Pancreas (tissue), 10 donors: ENCODE measurements around the gene NCDN. TPM values are rescaled to one million over a fixed set of nuclear protein-coding genes. Genes with fewer than 3 reads are reported as not detected.

Experiments
- ATAC-seq, 4 donors: fragments of 200-7000 bp; cut with Tn5 transposase; one replicate each; pipeline versions ENCODE4 v1.8.0 to v1.9.1; 2020; ENCODE audit warnings: mild to moderate bottlenecking in 4 of 4, moderate library complexity in 4 of 4
- DNase-seq, 6 donors: peaks; one replicate each; pipeline ENCODE4 v3.0.0-alpha.2; 2020
- FAIRE-seq: peaks from 2 replicates; lab custom pipeline; 2012; peaks lifted over from hg19 to GRCh38; lab: Jason Lieb, UNC
- H3K27ac ChIP-seq, 4 donors: fragments of 200-600 bp; sonication (generic); 1 replicate in 3 of 4; 2 replicates in 1 of 4; pipeline versions ENCODE4 v1.5.0 to v1.8.0; 2020
- H3K27me3 ChIP-seq, 4 donors: fragments of 200-600 bp; one replicate each; pipeline ENCODE4 v1.8.0; 2021
- H3K36me3 ChIP-seq, 3 donors: fragments of 200-600 bp; sonication (generic) in 1 of 3; one replicate each; pipeline versions ENCODE4 v1.5.0 to v1.8.0; 2020 to 2021
- H3K4me1 ChIP-seq, 3 donors: fragments of 200-600 bp; one replicate each; pipeline ENCODE4 v1.8.0; 2021
- H3K4me3 ChIP-seq, 4 donors: fragments of 200-600 bp; sonication (generic) in 2 of 4; one replicate each; pipeline versions ENCODE4 v1.5.0 to v1.8.0; 2020 to 2021
- H3K9me3 ChIP-seq, 4 donors: fragments of 200-600 bp; one replicate each; pipeline ENCODE4 v1.8.0; 2021
- WGBS, 2 donors: extraction: QIAGEN DNeasy Blood & Tissue Kit; methylation state at CpG; one replicate each; pipeline ENCODE4 v1.1.7; 2013; 5-methylcytosine and 5-hydroxymethylcytosine counted together
- intact Hi-C, 3 donors: fragments of 100-400 bp; cut with DNase I; formaldehyde crosslinking; loops; one replicate each; pipeline versions ENCODE4 v1.11.1 to v1.14.2; 2022
- polyA plus RNA-seq, 2 donors: library from polyadenylated mRNA; stranded (reverse); fragments of 200-250 nt; gene quantifications; one replicate each; pipeline ENCODE4 v1.2.3, GENCODE V29; 2013
- total RNA-seq, 6 donors: library from RNA; stranded (reverse); fragmentation: NEBNext Ultra II Directional in 4 of 6; extraction: Animal tissue kit (Norgen Biotek cat#: 25700) in 4 of 6; gene quantifications; one replicate each; pipeline versions ENCODE4 v1.2.1 to v1.2.4, GENCODE V29; 2021 to 2023
- TF ChIP-seq, protein P1 (sequence below), 4 donors: fragments of 200-600 bp; sonication (generic) in 3 of 4; IDR thresholded peaks; one replicate each; pipeline versions ENCODE4 v1.5.0 to v1.8.0; 2021; ENCODE audit warnings: antibody characterized with exemption in 4 of 4
- donor health status: healthy with polysubstance abuse.
- donor health status: DM: no; HTN: no; CAD: no; lungs with moderate emphysema.
- donor health status: DM: no; HTN: no; CAD: no.
- donor health status: control.
- donor health status: control.
- donor health status: Bipolar disorder and iron deficiency.
- donor health status: DM: yes; HTN: yes; CAD: no.
- donor health status: DM: no; HTN: no; CAD: no.
- donor health status: DM: no; HTN: no; CAD: no.
- donor health status: DM: yes; HTN: yes; CAD: no.

The NCDN gene
- total and polyA plus RNA-seq, 8 donors, result 4.4 to 12.8 (median 7.2) TPM

DNA sequence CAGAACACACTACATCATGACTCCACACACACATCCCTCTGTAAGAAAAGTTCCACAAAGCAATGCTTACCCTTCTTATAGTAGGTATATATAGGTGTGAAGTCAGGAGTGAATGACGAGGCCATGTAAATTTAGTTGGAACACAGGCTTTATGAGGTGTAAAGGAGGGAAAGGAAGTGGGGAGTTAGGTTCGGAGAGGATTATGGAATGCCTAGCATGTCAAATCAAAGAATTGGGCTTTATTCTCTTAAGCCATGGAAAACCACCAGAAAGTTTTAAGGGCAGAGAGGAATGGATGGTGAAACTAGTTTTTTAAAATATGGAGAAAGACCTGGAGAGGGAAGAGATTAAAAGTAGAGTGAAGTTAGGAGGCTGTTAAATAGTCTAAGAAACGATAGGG, 41.8 kb downstream of the NCDN start:
- peaks cover 0 to 23% (median 8%) of the 10 kb centered on the region in 3 donors for H3K36me3 ChIP-seq
- DNase-seq (no peak), FAIRE-seq (no peak), ATAC-seq (no peak)
- H3K27me3 ChIP-seq, result no peaks in the 10 kb centered on the region
- no peak overlapping the region for H3K4me3 ChIP-seq
- WGBS, 2 donors, result 89 to 94% methylated on average over 3 of the region's 3 CpGs
- no peak overlapping the region for H3K27ac ChIP-seq
- no peaks in the 10 kb centered on the region for H3K9me3 ChIP-seq
- TF ChIP-seq, protein P1, sequence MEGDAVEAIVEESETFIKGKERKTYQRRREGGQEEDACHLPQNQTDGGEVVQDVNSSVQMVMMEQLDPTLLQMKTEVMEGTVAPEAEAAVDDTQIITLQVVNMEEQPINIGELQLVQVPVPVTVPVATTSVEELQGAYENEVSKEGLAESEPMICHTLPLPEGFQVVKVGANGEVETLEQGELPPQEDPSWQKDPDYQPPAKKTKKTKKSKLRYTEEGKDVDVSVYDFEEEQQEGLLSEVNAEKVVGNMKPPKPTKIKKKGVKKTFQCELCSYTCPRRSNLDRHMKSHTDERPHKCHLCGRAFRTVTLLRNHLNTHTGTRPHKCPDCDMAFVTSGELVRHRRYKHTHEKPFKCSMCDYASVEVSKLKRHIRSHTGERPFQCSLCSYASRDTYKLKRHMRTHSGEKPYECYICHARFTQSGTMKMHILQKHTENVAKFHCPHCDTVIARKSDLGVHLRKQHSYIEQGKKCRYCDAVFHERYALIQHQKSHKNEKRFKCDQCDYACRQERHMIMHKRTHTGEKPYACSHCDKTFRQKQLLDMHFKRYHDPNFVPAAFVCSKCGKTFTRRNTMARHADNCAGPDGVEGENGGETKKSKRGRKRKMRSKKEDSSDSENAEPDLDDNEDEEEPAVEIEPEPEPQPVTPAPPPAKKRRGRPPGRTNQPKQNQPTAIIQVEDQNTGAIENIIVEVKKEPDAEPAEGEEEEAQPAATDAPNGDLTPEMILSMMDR (IDR thresholded peaks at IDR 0.05), result no peak
- no peaks in the 10 kb centered on the region for H3K4me1 ChIP-seq
- intact Hi-C loops, result no loop called here

DNA sequence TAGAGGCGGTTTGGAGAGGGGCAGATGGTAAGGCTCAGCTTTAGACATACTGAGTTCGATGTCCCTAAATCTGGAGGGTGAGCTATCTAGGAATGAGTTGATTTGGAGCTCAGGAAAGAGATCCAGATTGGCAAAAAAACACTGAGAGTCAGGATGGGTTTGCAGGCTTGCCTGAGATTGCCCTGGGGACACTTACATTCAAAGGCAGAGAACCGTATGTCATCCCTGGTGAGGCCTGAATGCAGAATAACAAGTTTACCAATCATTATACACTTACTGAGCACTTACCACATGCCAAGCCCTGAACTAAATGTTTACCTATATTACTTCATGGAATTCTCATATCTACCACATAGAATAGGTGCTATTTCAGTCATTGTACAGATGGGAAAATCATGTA, 43.0 kb downstream of the NCDN start:
- peaks cover 0 to 30% (median 16%) of the 10 kb centered on the region in 3 donors for H3K36me3 ChIP-seq
- no peak for FAIRE-seq

DNA sequence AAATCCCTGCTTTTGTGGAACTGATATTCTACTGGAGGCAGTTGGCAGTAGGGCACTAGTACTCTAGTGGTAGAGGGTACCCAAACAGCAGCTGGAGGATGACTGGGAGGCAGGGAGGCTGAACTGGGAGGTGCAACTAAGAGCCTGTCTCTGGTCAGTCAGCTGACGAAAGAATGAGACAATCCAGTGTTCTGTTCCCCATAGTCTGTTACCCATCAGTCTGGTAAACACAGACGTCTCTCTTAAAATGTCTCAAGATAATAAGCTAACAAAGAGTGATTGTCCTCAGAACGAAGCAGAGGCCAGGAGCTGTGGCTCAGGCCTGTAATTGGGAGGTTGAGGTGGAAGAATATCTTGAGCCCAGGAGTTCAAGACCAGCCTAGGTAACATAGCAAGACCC, 45.9 kb downstream of the NCDN start:
- TF ChIP-seq, protein P1 (IDR thresholded peaks at IDR 0.05), result no peak
- H3K4me1 ChIP-seq, result no peaks in the 10 kb centered on the region
- 65 to 71% methylated on average over 3 of the region's 3 CpGs for WGBS, 2 donors
- intact Hi-C loops, result no loop called here
- no peak for FAIRE-seq
- no peak for ATAC-seq
- DNase-seq, result no peak
- no peaks in the 10 kb centered on the region for H3K27me3 ChIP-seq
- no peaks in the 10 kb centered on the region for H3K9me3 ChIP-seq
- H3K36me3 ChIP-seq, result peaks cover 0 to 43% (median 24%) of the 10 kb centered on the region in 3 donors
- H3K27ac ChIP-seq, result no peak overlapping the region
- H3K4me3 ChIP-seq, result no peak overlapping the region

More for the DNA sequence above, 43.0 kb downstream of the NCDN start:
- no peak overlapping the region for H3K27ac ChIP-seq
- no peaks in the 10 kb centered on the region for H3K4me1 ChIP-seq
- H3K27me3 ChIP-seq, result no peaks in the 10 kb centered on the region
- 95 to 100% methylated on average over 3 of the region's 3 CpGs for WGBS, 2 donors
- intact Hi-C loops, result no loop called here
- no peaks in the 10 kb centered on the region for H3K9me3 ChIP-seq
- ATAC-seq (no peak), DNase-seq (no peak)
- H3K4me3 ChIP-seq, result no peak overlapping the region
- TF ChIP-seq, protein P1 (IDR thresholded peaks at IDR 0.05), result no peak

GRCh38 chr1:35603941-35604340, 46.3 kb downstream of the NCDN start:
- H3K36me3 ChIP-seq, result peaks cover 3 to 48% (median 28%) of the 10 kb centered on the region in 3 donors
- no peak overlapping the region for H3K4me3 ChIP-seq
- no peaks in the 10 kb centered on the region for H3K9me3 ChIP-seq
- FAIRE-seq (no peak), DNase-seq (no peak), ATAC-seq (no peak)
- H3K4me1 ChIP-seq, result no peaks in the 10 kb centered on the region
- TF ChIP-seq, protein P1 (IDR thresholded peaks at IDR 0.05), result no peak
- H3K27ac ChIP-seq, result no peak overlapping the region
- WGBS, 2 donors, result 77% methylated on average over 4 of the region's 4 CpGs
- intact Hi-C loops, result no loop called here
- H3K27me3 ChIP-seq, result no peaks in the 10 kb centered on the region

DNA sequence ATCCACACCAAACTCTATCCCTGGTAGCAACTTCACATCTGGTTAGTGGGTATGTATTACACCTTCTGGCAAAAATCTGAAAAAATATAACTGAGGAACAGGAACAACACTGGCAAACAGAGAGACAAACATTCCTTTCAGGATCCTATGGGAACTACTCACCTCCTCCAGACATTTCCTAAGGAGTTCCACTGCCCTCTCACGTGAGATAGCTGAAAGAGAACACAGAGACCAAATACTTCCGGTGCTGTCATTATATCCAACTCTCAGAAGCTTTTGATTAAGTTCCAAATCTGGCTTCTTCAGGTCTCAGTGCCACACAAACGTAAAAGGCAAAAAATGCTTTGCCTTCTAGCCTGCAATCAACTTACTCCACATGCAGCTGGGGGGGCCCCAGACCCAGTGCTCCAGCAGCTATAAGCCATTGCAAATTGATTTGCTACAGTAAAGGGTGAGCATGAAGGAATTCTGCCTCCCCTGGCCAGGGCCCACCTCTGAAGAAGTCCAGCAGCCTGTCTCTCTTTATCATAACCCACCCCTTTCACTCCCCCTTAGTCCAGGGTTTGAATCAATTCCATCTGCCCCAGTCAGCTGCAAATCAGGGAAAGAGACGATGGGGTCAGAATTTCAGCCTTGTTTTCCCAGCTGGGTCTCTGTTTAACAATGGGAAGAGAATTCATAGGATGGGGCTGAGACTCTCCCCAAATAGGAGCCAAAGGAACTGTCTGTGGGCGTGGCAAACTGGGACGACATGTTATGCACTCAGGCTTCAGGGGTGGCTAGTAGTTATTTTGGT, 47.7 kb downstream of the NCDN start:
- H3K27me3 ChIP-seq, result no peaks in the 10 kb centered on the region
- H3K4me3 ChIP-seq, result no peak overlapping the region
- H3K36me3 ChIP-seq, result peaks cover 4 to 53% (median 28%) of the 10 kb centered on the region in 3 donors
- TF ChIP-seq, protein P1 (IDR thresholded peaks at IDR 0.05), result no peak
- 85 to 87% methylated on average over 6 of the region's 6 CpGs for WGBS, 2 donors
- FAIRE-seq, result no peak
- no peaks in the 10 kb centered on the region for H3K4me1 ChIP-seq
- H3K27ac ChIP-seq, result no peak overlapping the region
- DNase-seq, result no peak
- no peak for ATAC-seq
- no peaks in the 10 kb centered on the region for H3K9me3 ChIP-seq
- intact Hi-C loops, result no loop called here
